ENCODE data around the gene TICAM1. TPM values are rescaled to one million over a fixed set of nuclear protein-coding genes. Genes with fewer than 3 reads are reported as not detected.
"Not testable (repeated sequence)": the region's sequence is repeated elsewhere in the genome, so short reads cannot be mapped to it uniquely, and the experiment has no call there.

Gene TICAM1
- total RNA-seq, 2 experiments from 2014 or later = 14.7 to 15.0 TPM

DNA sequence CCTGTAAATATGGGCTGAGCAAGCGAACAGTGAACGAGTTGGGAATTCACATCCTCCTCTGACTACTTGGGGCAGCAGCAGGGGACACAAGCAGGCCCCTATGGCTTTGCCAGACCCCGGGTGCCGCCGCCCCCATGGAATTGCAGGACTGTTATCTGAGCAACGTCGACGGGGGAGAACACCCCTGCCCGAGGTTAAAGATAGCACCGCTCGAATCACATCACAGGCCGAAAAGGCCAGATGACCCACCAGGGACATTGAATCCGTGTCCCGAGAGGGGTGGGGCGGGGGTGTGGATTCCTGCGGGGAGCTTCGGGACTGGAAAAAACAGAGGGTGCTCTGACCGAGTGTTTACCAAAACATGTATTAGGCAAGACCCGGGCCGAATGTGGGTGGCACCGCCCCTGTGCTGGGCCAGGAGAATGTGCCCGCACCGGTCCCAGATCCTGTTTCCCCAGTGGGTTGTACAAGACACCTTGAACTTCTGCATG, 30.9 kb downstream of the TICAM1 start:
- Mint-ChIP-seq H3K9me3 (no peaks in the 10 kb centered on the region), H3K36me3 (ENCODE audit: low read depth) (peaks cover 18% of the 10 kb centered on the region), H3K27ac (no peak overlapping the region), H3K4me3 (no peak overlapping the region), H3K27me3 (no peaks in the 10 kb centered on the region), H3K4me1 (ENCODE audit: low read depth) (peaks cover 6% of the 10 kb centered on the region)
- no peak for TF ChIP-seq CTCF (IDR thresholded peaks at IDR 0.05)
- no peak for DNase-seq
- H3K4me1 ChIP-seq (ENCODE audit: insufficient read depth, low read length) = peaks cover 10% of the 10 kb centered on the region
- CTCF ChIA-PET = interaction anchor here (0.7 to 1.3 kb wide), 2 partner anchors 9 kb away, joined by 3 read pairs; partner anchors contain the start of gene FEM1A
- no peak overlapping the region for H3K27ac ChIP-seq (ENCODE audit: low read depth in 1 of 2, low read length in 2 of 2)
- ATAC-seq (ENCODE audit: poor library complexity) = no peak
- H3K36me3 ChIP-seq (ENCODE audit: insufficient read depth, low read length) = peaks cover 20% of the 10 kb centered on the region
- H3K27me3 ChIP-seq (ENCODE audit: control insufficient read depth in 1 of 2, insufficient read depth in 2 of 2, low read length in 2 of 2) = no peaks in the 10 kb centered on the region
- no peaks in the 10 kb centered on the region for H3K9me3 ChIP-seq (ENCODE audit: control insufficient read depth in 1 of 2, insufficient read depth in 1 of 2, low read length in 2 of 2)
- H3K4me3 ChIP-seq (ENCODE audit: low read length) = no peak overlapping the region
- POLR2A ChIA-PET = interaction anchor here (1.1 to 1.4 kb wide), 2 partner anchors 9 to 10 kb away, joined by 3 to 9 read pairs; no protein-coding TSS in a partner anchor
- intact Hi-C loops (cut with DNase I, micrococcal nuclease) = loop anchor here in 1 of 2 experiments (10.0 kb wide), 1 partner anchor 226 kb away; no protein-coding TSS in a partner anchor

GRCh38 chr19:4795400-4795799, 36.1 kb downstream of the TICAM1 start:
- Mint-ChIP-seq H3K4me1 (ENCODE audit: low read depth) (peaks cover 31% of the 10 kb centered on the region), H3K27me3 (no peaks in the 10 kb centered on the region)
- CTCF ChIA-PET = interaction anchor here (0.7 kb wide), 1 partner anchor 71 kb away, joined by 3 read pairs; no protein-coding TSS in a partner anchor

GRCh38 chr19:4794971-4795370, 36.5 kb downstream of the TICAM1 start:
- TF ChIP-seq CTCF (IDR thresholded peaks at IDR 0.05) = no peak
- Mint-ChIP-seq H3K4me3 (peak overlapping the region; percentile 60), H3K9me3 (no peaks in the 10 kb centered on the region), H3K27me3 (no peaks in the 10 kb centered on the region), H3K27ac (no peak overlapping the region), H3K4me1 (ENCODE audit: low read depth) (peaks cover 31% of the 10 kb centered on the region), H3K36me3 (ENCODE audit: low read depth) (peaks cover 43% of the 10 kb centered on the region)
- H3K4me3 ChIP-seq (ENCODE audit: low read length) = no peak overlapping the region
- POLR2A ChIA-PET = no interaction called here
- no peak overlapping the region for H3K27ac ChIP-seq (ENCODE audit: low read depth in 1 of 2, low read length in 2 of 2)
- no peak for DNase-seq
- no peak for ATAC-seq (ENCODE audit: poor library complexity)
- no peaks in the 10 kb centered on the region for H3K27me3 ChIP-seq (ENCODE audit: control insufficient read depth in 1 of 2, insufficient read depth in 2 of 2, low read length in 2 of 2)
- H3K9me3 ChIP-seq (ENCODE audit: control insufficient read depth in 1 of 2, insufficient read depth in 1 of 2, low read length in 2 of 2) = peaks cover 0 to 4% of the 10 kb centered on the region in 2 experiments
- peaks cover 46% of the 10 kb centered on the region for H3K36me3 ChIP-seq (ENCODE audit: insufficient read depth, low read length)
- intact Hi-C loops (cut with DNase I, micrococcal nuclease) = loop anchor here in 1 of 2 experiments (10.0 kb wide), 3 partner anchors 320 to 890 kb away; partner anchors contain the start of genes CHAF1A, HDGFL2, HSD11B1L and MICOS13
- peaks cover 43% of the 10 kb centered on the region for H3K4me1 ChIP-seq (ENCODE audit: insufficient read depth, low read length)
- CTCF ChIA-PET = no interaction called here

More at GRCh38 chr19:4795400-4795799, 36.1 kb downstream of the TICAM1 start:
- Histone ChIP-seq H3K36me3 (ENCODE audit: insufficient read depth, low read length) (peaks cover 46% of the 10 kb centered on the region), H3K27me3 (ENCODE audit: control insufficient read depth in 1 of 2, insufficient read depth in 2 of 2, low read length in 2 of 2) (no peaks in the 10 kb centered on the region), H3K27ac (ENCODE audit: low read depth in 1 of 2, low read length in 2 of 2) (no peak overlapping the region), H3K4me3 (ENCODE audit: low read length) (no peak overlapping the region), H3K4me1 (ENCODE audit: insufficient read depth, low read length) (peaks cover 43% of the 10 kb centered on the region), H3K9me3 (ENCODE audit: control insufficient read depth in 1 of 2, insufficient read depth in 1 of 2, low read length in 2 of 2) (peaks cover 0 to 4% of the 10 kb centered on the region in 2 experiments)
- intact Hi-C loops (cut with DNase I, micrococcal nuclease) = loop anchor here in 1 of 2 experiments (10.0 kb wide), 3 partner anchors 321 to 889 kb away; partner anchors contain the start of genes CHAF1A, HDGFL2, HSD11B1L and MICOS13
- Mint-ChIP-seq H3K27ac (no peak overlapping the region), H3K4me3 (peak overlapping the region; percentile 60), H3K9me3 (no peaks in the 10 kb centered on the region), H3K36me3 (ENCODE audit: low read depth) (peaks cover 43% of the 10 kb centered on the region)
- TF ChIP-seq CTCF (IDR thresholded peaks at IDR 0.05) = no peak
- DNase-seq (no peak), ATAC-seq (ENCODE audit: poor library complexity) (no peak)
- POLR2A ChIA-PET = no interaction called here

DNA sequence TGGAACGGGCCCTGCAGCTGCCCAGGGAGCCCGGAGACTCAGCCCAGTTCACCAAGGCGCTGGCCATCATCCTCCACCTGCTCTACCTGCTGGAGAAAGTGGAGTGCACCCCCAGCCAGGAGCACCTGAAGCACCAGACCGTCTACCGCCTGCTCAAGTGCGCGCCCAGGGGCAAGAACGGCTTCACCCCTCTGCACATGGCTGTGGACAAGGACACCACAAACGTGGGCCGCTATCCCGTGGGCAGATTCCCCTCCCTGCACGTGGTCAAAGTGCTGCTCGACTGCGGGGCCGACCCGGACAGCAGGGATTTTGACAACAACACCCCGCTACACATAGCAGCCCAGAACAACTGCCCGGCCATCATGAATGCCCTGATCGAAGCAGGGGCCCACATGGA, 38.2 kb downstream of the TICAM1 start:
- H3K9me3 Mint-ChIP-seq; POLR2A ChIA-PET; H3K27ac Mint-ChIP-seq; H3K27me3 Mint-ChIP-seq; H3K9me3 ChIP-seq (ENCODE audit: control insufficient read depth in 1 of 2, insufficient read depth in 1 of 2, low read length in 2 of 2); H3K4me3 ChIP-seq (ENCODE audit: low read length); ATAC-seq (ENCODE audit: poor library complexity); H3K27me3 ChIP-seq (ENCODE audit: control insufficient read depth in 1 of 2, insufficient read depth in 2 of 2, low read length in 2 of 2): not testable (repeated sequence)
- CTCF ChIA-PET = interaction anchor here (1.0 kb wide), 1 partner anchor 16 kb away, joined by 3 read pairs; no protein-coding TSS in a partner anchor
- peaks cover 31% of the 10 kb centered on the region for H3K4me1 Mint-ChIP-seq (ENCODE audit: low read depth)
- peak overlapping the region in 1 of 2 donors; percentile 59 for H3K27ac ChIP-seq (ENCODE audit: low read depth in 1 of 2, low read length in 2 of 2)
- H3K36me3 ChIP-seq (ENCODE audit: insufficient read depth, low read length) = peaks cover 42% of the 10 kb centered on the region
- H3K4me3 Mint-ChIP-seq = peak overlapping the region; percentile 73
- H3K4me1 ChIP-seq (ENCODE audit: insufficient read depth, low read length) = peaks cover 43% of the 10 kb centered on the region
- DNase-seq = peak in 1 of 14 experiments; percentile 34
- intact Hi-C loops (cut with DNase I, micrococcal nuclease) = loop anchor here in 1 of 2 experiments (10.0 kb wide), 3 partner anchors 318 to 892 kb away; partner anchors contain the start of genes CHAF1A, HDGFL2, HSD11B1L and MICOS13
- H3K36me3 Mint-ChIP-seq (ENCODE audit: low read depth) = peaks cover 39% of the 10 kb centered on the region

DNA sequence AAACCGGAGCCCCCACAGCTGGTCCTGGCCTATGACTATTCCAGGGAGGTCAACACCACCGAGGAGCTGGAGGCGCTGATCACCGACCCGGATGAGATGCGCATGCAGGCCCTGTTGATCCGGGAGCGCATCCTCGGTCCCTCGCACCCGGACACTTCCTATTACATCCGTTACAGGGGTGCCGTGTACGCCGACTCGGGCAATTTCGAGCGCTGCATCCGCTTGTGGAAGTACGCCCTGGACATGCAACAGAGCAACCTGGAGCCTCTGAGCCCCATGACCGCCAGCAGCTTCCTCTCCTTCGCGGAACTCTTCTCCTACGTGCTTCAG, 38.7 kb downstream of the TICAM1 start:
- Histone ChIP-seq H3K4me3 (ENCODE audit: low read length) (peak overlapping the region; percentile 76), H3K4me1 (ENCODE audit: insufficient read depth, low read length) (peaks cover 43% of the 10 kb centered on the region), H3K36me3 (ENCODE audit: insufficient read depth, low read length) (peaks cover 42% of the 10 kb centered on the region)
- POLR2A ChIA-PET; ATAC-seq (ENCODE audit: poor library complexity); H3K27ac ChIP-seq (ENCODE audit: low read depth in 1 of 2, low read length in 2 of 2); H3K9me3 ChIP-seq (ENCODE audit: control insufficient read depth in 1 of 2, insufficient read depth in 1 of 2, low read length in 2 of 2); H3K27me3 Mint-ChIP-seq; H3K9me3 Mint-ChIP-seq; H3K27me3 ChIP-seq (ENCODE audit: control insufficient read depth in 1 of 2, insufficient read depth in 2 of 2, low read length in 2 of 2): not testable (repeated sequence)
- H3K4me3 Mint-ChIP-seq = peak overlapping the region; percentile 73
- peaks cover 31% of the 10 kb centered on the region for H3K4me1 Mint-ChIP-seq (ENCODE audit: low read depth)
- peaks cover 39% of the 10 kb centered on the region for H3K36me3 Mint-ChIP-seq (ENCODE audit: low read depth)
- intact Hi-C loops (cut with DNase I, micrococcal nuclease) = loop anchor here in 1 of 2 experiments (10.0 kb wide), 3 partner anchors 318 to 892 kb away; partner anchors contain the start of genes CHAF1A, HDGFL2, HSD11B1L and MICOS13
- peak overlapping the region; percentile 62 for H3K27ac Mint-ChIP-seq
- CTCF ChIA-PET = interaction anchor here (1.0 kb wide), 1 partner anchor 17 kb away, joined by 3 read pairs; no protein-coding TSS in a partner anchor
- DNase-seq = peak in 1 of 14 experiments; percentile 49
